Umbilical cord (tissue), 2 donors: Measurements from ENCODE around the gene LYZL2. TPM values are rescaled to one million over a fixed set of nuclear protein-coding genes. Genes with fewer than 3 reads are reported as not detected.
A peak's percentile ranks its signal among the peaks of the same experiment; 100 is the strongest.
"Not testable (repeated sequence)": the region's sequence is repeated elsewhere in the genome, so short reads cannot be mapped to it uniquely, and the experiment has no call there.

Experiments used
- DNase-seq: peaks from one replicate; pipeline ENCODE4 v3.0.0-alpha.2; 2015; ENCODE audit warnings: low spot score
- total RNA-seq: library from RNA; depleted of rRNA; stranded (reverse); fragments of >200 nt; gene quantifications from one replicate; pipeline ENCODE4 v1.2.3, GENCODE V29; 2014; ENCODE audit warnings: low replicate concordance; ENCODE audit not compliant: insufficient read depth

Gene LYZL2
- total RNA-seq, 1 donor from 2014 or later = not detected

- DNase-seq = peak; percentile 66
These were observed 10.6 kb upstream of the LYZL2 start for GRCh38 chr10:30639946-30640786.

- DNase-seq = peak; percentile 63
These were observed 8.4 kb upstream of the LYZL2 start for GRCh38 chr10:30637881-30638467.

GRCh38 chr10:30631188-30631587 lies 1.6 kb upstream of the LYZL2 start:
- no peak for DNase-seq

- no peak for DNase-seq
These were observed 1.0 kb upstream of the LYZL2 start for GRCh38 chr10:30630571-30630970.

- DNase-seq = not testable (repeated sequence)
These were observed 977 bp downstream of the LYZL2 start for GRCh38 chr10:30628576-30628975.

- not testable (repeated sequence) for DNase-seq
These were observed 2.7 kb downstream of the LYZL2 start for GRCh38 chr10:30626837-30627236.

GRCh38 chr10:30626196-30626595 lies 3.4 kb downstream of the LYZL2 start:
- DNase-seq = not testable (repeated sequence)

- DNase-seq = no peak
These were observed 4.5 kb downstream of the LYZL2 start for GRCh38 chr10:30625080-30625479.

GRCh38 chr10:30619966-30620365 lies 9.6 kb downstream of the LYZL2 start:
- DNase-seq = no peak

- no peak for DNase-seq
These were observed 12.5 kb downstream of the LYZL2 start for GRCh38 chr10:30617070-30617469.

- not testable (repeated sequence) for DNase-seq
These were observed 18.5 kb downstream of the LYZL2 start for GRCh38 chr10:30611041-30611440.

GRCh38 chr10:30607814-30608213 lies 21.7 kb downstream of the LYZL2 start:
- DNase-seq = no peak

GRCh38 chr10:30606313-30606712 lies 23.2 kb downstream of the LYZL2 start:
- no peak for DNase-seq

- DNase-seq = peak; percentile 20
These were observed 24.0 kb downstream of the LYZL2 start for GRCh38 chr10:30605341-30606121.

GRCh38 chr10:30603589-30603988 lies 26.0 kb downstream of the LYZL2 start:
- no peak for DNase-seq

GRCh38 chr10:30602747-30603146 lies 26.8 kb downstream of the LYZL2 start:
- no peak for DNase-seq

GRCh38 chr10:30600005-30600404 lies 29.5 kb downstream of the LYZL2 start:
- no peak for DNase-seq

GRCh38 chr10:30598105-30598776 lies 31.3 kb downstream of the LYZL2 start:
- DNase-seq = no peak

- not testable (repeated sequence) for DNase-seq
These were observed 32.1 kb downstream of the LYZL2 start for GRCh38 chr10:30597433-30597824.

- DNase-seq = not testable (repeated sequence)
These were observed 32.8 kb downstream of the LYZL2 start for GRCh38 chr10:30596493-30597432.

- no peak for DNase-seq
These were observed 33.5 kb downstream of the LYZL2 start for GRCh38 chr10:30596013-30596412.
